Fibroblast of villous mesenchyme (primary cell): ENCODE results near the gene HOXB8. TPM values are rescaled to one million over a fixed set of nuclear protein-coding genes. Genes with fewer than 3 reads are reported as not detected.
A peak's percentile ranks its signal among the peaks of the same experiment; 100 is the strongest.

Experiments used
- DNase-seq: peaks from one replicate; pipeline ENCODE4 v3.0.0-alpha.2; 2010; ENCODE audit warnings: low read depth
- H3K4me3 ChIP-seq: 2 replicates; pipeline ENCODE4 v1.5.1; 2011; ENCODE audit warnings: low read depth, mild to moderate bottlenecking, low read length
- CTCF ChIP-seq: IDR thresholded peaks from 2 replicates; pipeline ENCODE4 v1.5.1; 2012; ENCODE audit warnings: low read depth, mild to moderate bottlenecking, low read length; ENCODE audit not compliant: insufficient read depth
- total RNA-seq: library from RNA; depleted of rRNA; stranded (reverse); fragments of >200 nt; gene quantifications from 2 replicates; pipeline ENCODE4 v1.2.3, GENCODE V29; 2012

HOXB8 gene
- total RNA-seq, 1 donor = not detected

- TF ChIP-seq CTCF = no peak
- H3K4me3 ChIP-seq = no peak overlapping the region
- no peak for DNase-seq
Measured at GRCh38 chr17:48583708-48584222, 31.3 kb downstream of the HOXB8 start.

- no peak for DNase-seq
- TF ChIP-seq CTCF = no peak
- H3K4me3 ChIP-seq = no peak overlapping the region
Measured at GRCh38 chr17:48582750-48583069, 32.4 kb downstream of the HOXB8 start.

DNA sequence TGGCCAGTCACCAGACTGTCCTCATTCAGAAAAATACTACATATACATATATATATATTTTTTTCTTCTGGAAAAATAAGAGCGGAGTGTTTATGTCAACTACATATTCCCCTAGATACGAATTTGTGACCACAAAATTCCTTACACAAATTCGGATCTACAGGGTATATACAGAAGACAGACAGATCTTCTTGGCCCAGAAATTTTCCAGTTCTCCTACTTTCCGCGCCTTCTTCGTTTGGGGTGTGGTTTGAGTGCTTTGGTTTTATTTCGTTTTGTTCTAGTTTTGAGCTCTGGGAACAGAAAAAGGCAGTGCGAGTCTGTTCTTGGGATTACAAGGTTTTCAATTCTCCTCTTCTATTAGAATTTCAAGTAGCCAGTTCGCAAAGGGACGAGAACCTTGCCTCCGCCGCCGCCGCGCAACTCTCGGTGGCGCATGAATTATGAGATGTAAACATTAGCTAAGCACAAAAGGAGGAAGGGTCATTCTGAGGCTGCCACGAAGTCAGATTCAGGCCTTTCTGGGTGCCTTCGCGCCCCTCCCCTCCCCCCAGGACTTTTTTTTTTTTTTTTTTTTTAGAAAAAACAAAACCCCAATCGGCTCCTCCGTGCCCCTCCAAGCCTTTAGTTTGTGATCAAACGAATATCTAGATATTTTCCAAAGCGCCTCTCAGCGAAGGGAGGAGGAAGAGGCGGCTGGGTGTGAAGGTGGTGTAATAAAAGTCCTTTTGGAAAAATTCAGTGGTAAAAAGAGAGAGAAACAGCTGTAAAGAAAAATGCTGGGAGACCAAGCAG lies 35.1 kb downstream of the HOXB8 start:
- TF ChIP-seq CTCF = no peak
- peak; percentile 22 for DNase-seq
- no peak overlapping the region for H3K4me3 ChIP-seq

GRCh38 chr17:48579471-48579759 lies 35.7 kb downstream of the HOXB8 start:
- no peak overlapping the region for H3K4me3 ChIP-seq
- DNase-seq = no peak
- no peak for TF ChIP-seq CTCF

- DNase-seq = no peak
- H3K4me3 ChIP-seq = peak overlapping the region; percentile 51
- no peak for TF ChIP-seq CTCF
Measured at GRCh38 chr17:48578616-48579470, 36.2 kb downstream of the HOXB8 start.

DNA sequence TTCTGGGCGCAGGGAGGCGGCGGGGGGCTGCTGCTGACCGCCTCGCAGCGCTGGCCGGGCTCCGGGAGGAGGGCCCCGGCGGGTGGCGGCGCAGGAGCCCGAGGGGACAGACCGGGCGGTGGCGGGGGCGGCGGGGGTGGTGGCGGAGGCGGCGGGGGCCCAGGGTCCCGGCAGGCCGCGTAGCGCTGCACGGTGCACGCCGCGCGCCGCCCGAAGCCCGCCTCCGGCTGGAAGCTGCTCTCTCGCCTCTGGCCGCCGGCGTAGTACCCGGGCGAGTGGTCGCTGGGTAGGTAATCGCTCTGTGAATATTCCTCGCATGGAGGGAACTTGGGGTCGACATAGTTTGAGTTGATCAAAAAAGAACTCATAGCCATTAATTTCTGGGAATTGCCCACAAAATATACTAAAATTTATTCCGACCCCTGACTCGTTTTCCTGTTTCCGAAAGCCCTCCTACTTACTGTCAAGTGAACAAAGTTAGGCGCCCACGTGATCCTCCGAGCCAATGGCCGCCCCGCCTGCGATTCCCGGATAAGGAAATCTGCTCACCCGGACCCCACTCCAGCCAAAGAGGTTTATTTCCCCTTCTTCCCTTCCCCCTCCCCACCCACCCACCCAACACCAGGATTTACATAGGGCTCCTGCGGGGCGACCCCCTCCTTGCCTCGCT lies 37.0 kb downstream of the HOXB8 start, which contains the start of gene HOXB4:
Gene HOXB4 (minus strand): TSS at position 405 of the 670 bp plus-strand sequence. CDS start 31 bp downstream, at position 374.
- peak; percentile 64 for DNase-seq
- peak within 1 kb of the TSS; percentile 51 for H3K4me3 ChIP-seq
- no peak for TF ChIP-seq CTCF
